Stimulated activated CD4-positive, alpha-beta T cell treated with anti-CD3 and anti-CD28 coated beads, Interleukin-4, amount 100 ng/mL, for 24 hours (primary cell): Measurements from ENCODE around the gene FBRSL1.
A peak's percentile ranks its signal among the peaks of the same experiment; 100 is the strongest.

Experiments
- DNase-seq: peaks from one replicate; pipeline ENCODE4 v3.0.0-alpha.2; 2020

FBRSL1 gene

GRCh38 chr12:132513458-132514135, 23.6 kb downstream of the FBRSL1 start:
- no peak for DNase-seq

- DNase-seq = no peak
These were observed 24.4 kb downstream of the FBRSL1 start for GRCh38 chr12:132514216-132514820.

DNA sequence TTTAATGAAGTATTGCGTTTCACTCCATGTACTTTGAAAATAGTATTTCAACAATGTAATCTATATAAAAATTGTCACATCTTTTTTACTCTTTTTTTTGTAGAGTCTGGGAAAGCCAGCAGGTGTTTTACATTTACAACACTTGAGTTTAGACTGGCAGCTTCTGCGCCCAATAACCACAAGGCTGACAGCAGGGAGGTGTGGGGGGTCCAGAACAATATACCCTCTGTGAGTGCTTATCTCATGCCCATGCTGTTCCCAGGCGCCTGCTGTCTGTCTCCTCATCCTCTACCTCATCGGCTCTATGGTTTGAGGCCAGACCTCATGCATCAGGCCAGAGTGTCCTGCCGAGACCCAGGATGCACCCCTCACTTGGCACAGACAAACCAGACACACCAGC, 24.9 kb downstream of the FBRSL1 start:
- DNase-seq = no peak

- no peak for DNase-seq
These were observed 26.4 kb downstream of the FBRSL1 start for GRCh38 chr12:132516095-132517012.

- DNase-seq = no peak
These were observed 27.2 kb downstream of the FBRSL1 start for GRCh38 chr12:132517013-132517739.

- DNase-seq = no peak
These were observed 27.8 kb downstream of the FBRSL1 start for GRCh38 chr12:132517740-132518100.

DNA sequence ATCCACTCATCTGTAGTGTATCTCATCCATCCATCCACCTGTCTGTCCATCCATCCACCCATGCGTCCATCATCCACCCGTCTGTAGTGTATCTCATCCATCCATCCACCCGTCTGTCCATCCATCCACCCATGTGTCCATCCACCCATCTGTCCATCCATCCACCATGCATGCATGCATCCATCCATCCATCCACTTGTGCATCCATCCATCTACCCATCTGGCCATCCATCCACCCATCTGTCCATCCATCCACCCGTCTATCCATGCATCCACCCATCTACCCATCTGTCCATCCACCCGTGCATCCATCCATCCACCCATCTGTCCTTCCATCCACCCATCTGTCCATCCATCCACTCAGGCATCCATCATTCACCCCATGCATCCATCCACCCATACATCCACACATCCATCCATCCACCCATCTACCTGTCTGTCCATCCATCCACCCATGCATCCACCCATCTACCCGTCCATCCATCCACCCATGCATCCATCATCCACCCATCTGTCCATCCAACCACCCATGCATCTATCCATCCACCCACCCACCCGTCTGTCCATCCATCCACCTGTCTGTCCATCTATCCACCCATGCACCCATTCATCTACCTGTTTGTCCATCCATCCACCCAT, 28.5 kb downstream of the FBRSL1 start:
- DNase-seq = no peak

GRCh38 chr12:132520421-132521199, 30.7 kb downstream of the FBRSL1 start:
- no peak for DNase-seq

DNA sequence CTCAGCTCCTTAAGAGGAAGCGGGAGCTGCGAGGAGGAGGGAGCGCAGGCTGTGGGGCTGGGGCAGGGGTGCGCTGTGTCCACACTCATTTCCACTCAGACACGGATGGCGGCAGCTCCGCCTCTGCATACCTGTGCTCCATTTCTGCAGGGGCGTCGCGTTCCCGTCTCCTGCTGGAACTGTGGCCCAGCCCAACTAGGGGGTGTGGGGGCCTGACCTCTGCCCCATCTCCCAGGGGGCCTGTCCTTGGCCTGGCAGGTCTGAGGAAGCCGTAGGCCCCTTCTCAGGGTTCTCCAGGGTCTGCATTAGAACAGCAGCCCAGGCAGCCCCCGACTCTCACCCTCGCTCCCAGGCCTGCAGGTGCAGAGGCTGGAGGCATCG, 31.2 kb downstream of the FBRSL1 start:
- no peak for DNase-seq

- DNase-seq = no peak
These were observed 31.9 kb downstream of the FBRSL1 start for GRCh38 chr12:132521712-132522292.

DNA sequence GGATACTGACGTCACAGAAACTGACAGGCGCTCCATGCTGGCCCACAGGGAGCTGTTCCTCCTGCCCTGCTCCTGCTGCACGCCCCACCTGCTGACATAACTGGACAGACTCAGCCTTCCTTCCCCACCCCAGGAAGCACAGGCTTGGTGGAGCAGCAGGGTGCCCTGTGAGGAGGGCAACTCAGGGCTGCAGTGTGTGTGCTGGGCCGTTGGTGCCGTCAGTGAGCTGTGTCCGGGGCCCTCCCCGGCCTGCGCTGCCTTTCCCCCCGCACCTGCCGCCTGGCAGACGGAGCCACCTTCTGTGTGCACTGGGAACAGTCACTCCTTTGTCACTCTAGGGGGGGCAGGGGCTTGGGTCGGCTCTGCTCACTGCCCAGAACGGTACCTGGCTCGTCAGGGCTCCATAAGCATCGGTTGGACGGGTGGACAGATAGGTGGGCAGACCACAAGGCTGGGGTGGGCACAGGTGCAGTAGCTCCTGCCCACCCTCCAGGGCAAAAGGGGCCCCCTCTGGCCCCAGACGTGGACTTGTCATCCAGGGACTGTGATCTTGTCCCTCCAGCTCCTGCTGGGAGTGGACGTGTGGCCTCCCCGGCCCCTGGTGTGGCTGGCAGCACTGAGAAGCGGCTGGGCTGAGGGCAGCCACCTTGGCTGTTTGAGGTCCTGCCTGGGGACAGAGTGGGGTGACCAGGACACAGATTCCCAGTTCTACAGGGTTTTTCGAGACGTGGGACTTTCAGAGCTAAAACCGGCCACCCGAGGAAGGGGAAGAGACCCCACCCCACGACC, 32.8 kb downstream of the FBRSL1 start:
- DNase-seq = no peak

DNA sequence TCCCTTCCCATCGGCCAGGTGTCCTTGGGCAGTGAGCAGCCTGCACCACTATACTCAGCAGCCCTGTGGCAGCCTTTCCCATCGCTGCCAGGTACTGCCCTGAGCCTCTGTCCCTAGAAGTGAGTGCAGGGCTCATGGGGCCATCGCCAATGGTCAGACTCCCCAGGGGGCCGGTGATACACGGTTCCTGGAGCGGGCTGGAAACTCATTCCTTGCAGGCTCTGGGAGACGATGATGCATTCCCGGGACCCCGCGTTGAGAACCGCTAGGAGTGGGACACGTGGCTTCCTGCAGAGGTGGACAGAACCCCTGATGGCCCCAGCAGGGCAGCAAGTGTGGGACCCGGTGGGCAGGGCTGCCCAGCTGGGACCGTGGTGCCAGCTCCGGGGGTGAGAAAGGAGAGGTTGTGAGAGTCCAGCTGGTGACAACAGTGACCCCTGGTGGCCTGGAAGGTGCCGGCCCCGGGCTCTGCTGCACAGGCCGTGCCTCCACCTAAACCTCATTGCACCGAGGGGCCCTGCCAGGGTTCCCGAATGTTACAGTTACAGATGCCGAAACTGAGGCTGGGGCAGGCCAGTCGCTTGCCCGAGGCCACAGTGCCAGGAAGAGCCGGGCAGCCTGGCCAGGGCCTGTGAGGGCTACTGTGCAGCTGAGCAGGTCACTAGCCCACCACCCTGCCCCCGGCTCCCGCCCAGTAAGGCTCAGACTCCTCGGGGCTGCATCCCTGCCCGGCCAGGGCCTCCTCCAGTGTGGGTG, 33.8 kb downstream of the FBRSL1 start:
- DNase-seq = peak; percentile 75

DNA sequence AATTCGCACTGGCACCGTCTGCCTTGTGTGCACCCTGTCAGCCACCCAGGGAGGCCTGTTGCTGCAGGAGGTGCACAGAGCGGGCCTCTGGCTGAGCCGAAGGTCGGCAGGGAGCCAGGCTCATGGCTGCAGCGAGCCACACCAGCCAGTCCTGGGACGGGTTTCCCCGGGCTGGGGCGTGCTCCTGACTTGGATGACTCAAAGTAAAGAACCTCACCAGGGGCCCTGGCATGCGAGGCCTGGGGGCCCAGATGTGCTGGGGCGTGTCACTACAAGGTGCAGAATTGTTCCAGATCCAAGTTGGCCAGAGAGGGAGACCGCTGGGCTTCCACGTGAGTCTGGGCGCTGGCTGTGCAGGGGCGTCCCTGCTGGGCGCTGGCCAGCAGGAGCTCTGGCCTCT, 34.5 kb downstream of the FBRSL1 start:
- no peak for DNase-seq

DNA sequence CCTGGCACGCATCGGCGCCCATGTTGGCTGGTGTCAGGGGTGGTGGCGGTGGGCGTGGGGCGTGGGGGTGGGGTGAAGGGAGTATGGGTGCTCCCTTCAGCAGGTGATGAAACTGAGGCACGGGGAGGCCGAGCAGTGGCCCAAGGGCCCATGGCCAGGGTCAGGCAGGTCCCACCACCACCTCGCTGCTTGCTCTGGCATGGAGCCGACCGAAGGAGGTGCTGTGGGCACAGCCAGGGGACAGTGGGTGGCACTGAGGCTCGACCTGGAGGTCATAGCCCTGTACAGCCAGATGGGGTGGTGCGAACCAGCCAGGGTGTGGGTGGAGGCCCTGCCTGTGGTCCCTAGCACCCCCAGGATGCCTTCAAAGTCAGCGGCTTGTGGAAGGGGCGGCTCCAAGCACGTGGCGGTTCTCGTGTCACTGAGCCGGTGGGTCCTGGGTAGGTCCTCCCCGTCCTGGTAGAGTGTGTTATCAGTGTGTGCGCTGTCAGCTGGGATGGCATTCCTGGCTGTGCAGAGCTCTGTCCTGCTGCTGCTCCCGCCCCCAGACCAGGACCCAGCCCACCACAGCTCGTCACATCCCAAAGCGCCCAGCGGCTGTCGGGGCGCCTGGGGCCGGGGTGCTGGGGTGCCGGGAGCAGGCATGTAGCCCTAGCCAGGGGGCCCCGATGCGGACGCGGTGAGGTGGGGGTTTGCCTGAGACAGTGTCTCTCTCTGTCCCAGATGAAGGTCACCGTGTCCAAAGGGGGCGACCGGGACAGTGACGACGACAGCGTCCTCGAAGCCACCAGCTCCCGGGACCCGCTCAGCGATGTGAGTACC, 35.3 kb downstream of the FBRSL1 start:
- DNase-seq = no peak

- no peak for DNase-seq
These were observed 36.0 kb downstream of the FBRSL1 start for GRCh38 chr12:132525833-132526455.

DNA sequence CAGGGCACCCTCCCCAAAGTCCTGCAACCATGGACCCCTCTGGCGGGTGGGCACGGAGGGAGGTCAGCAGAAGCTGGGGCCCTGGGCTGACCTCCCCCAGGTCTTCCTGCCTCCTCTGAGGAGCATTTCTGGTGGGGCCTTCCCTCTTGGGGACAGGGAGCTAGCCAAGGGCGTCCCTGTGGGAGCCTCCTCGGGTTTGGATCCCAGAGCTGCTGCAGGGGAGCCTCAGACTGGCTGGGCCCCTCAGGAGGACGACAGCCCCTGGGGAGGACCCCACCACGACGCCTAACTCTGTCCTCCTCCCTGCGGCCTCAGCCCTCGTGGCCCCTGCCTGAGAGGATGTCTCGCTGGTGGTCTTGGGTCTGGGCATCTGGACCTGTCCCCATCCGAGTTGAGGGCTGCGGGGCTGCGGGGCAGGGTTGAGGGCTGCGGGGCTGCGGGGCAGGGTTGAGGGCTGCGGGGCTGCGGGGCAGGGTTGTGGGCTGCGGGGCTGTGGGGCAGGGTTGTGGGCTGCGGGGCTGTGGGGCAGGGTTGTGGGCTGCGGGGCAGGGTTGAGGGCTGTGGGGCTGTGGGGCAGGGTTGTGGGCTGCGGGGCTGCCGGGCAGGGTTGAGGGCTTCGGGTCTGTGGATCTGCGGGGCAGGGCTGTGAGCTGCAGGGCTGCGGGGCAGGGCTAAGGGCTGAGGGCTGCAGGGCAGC, 37.4 kb downstream of the FBRSL1 start:
- DNase-seq = no peak

DNA sequence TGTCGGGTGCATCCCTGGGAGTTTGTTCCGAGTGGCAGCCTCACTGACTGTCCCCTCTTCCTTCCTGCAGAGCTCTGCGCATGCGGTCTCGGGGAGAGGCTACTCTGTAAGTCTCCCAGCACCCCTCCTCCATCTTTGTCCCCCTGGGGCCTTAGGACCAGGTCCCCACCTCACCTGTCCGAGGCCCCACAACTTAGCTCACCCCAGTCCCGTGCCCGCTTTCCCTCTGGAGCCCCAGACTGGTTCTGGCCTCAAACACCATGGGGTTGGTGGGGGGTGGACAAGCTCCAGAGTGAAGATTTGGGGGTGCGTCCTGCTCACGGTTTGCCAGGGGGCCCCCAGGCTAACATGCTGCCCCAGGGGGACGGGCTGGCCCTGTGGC, 37.9 kb downstream of the FBRSL1 start:
- DNase-seq = no peak

GRCh38 chr12:132528564-132529106, 38.7 kb downstream of the FBRSL1 start:
- no peak for DNase-seq
